Subcutaneous adipose tissue (tissue), 4 donors: Measurements from ENCODE around the gene CDT1. TPM values are rescaled to one million over a fixed set of nuclear protein-coding genes. Genes with fewer than 3 reads are reported as not detected.

ENCODE experiments used
- CTCF ChIP-seq: fragments of 450-650 bp; IDR thresholded peaks from one replicate; pipeline ENCODE4 v1.5.1; 2016; ENCODE audit warnings: low read depth, mild to moderate bottlenecking, control low read depth, antibody characterized with exemption, moderate library complexity
- total RNA-seq, 4 donors: library from RNA; depleted of rRNA; stranded (reverse); fragments of >200 nt; gene quantifications; one replicate each; pipeline ENCODE4 v1.1.0, GENCODE V29; 2016

The CDT1 gene
- total RNA-seq, 4 donors from 2014 or later: 1.1 to 2.0 TPM; not detected in 2

GRCh38 chr16:88815901-88816589, 12.5 kb downstream of the CDT1 start:
- no peak for TF ChIP-seq CTCF

- no peak for TF ChIP-seq CTCF
Measured at GRCh38 chr16:88816736-88817535, 13.3 kb downstream of the CDT1 start.

DNA sequence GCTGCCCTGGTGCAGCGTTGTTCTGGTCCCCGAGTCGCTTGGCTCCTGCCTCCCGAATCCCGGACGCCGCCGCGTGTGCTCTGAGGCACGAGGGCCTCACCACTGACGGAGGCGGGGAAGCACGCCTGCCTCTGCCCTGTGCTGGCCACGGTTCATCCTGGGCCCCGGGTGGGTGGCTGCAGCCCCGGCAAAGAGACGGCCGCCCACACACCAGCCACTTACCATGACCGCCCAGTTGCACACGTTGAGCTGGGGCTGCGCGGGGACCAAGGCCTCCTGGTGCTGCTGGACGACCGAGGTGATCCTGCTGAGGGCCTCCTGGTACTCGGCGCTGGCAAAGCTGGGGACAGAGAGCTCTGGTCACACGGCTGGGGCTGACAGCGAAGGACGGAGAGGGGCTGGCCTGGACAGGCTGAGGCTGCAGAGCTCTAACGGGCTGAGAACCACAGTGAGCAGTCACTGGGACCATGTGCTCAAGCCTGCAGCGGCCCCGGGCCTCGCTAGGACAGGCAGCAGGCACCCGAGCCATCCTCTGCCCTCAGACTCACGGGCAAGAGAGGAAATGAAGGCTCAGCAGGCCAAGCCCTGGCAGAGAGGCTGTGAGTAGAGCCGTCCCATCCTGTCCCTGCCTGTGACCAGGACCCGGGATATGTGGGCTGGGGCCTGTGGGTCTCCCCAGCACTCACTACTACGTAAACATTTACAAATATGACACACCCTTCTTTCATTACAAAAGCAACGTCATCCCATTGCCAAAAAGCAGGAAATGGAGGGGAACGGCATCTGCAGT, 14.4 kb downstream of the CDT1 start:
- TF ChIP-seq CTCF: no peak

DNA sequence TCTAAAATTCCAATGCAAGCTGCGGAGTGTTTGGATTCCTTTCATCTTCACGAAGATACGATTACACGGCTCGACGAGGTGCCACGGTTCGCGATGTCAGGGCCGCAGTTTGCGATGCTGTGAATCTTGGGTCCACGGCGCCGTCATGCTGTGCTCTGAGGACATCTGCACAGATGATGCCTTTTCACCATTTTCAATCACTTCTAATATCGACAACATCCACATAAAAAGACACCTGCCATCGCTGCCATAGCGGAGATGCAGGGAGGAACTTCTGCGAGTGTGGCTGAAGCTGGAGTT, 14.9 kb downstream of the CDT1 start:
- no peak for TF ChIP-seq CTCF

- no peak for TF ChIP-seq CTCF
Measured at GRCh38 chr16:88819126-88819525, 15.5 kb downstream of the CDT1 start.

- TF ChIP-seq CTCF: no peak
Measured at GRCh38 chr16:88820385-88821025, 16.9 kb downstream of the CDT1 start.
